ENCODE measurements around the gene PLAC1.

The PLAC1 gene

GRCh38 chrX:134670134-134670924 lies 12.1 kb upstream of the PLAC1 start:
- peak; percentile 70 to 96 for DNase-seq

- no peak for DNase-seq
Observed at GRCh38 chrX:134669378-134670098, 11.3 kb upstream of the PLAC1 start.

- no peak for DNase-seq
Observed at GRCh38 chrX:134664202-134664601, 5.9 kb upstream of the PLAC1 start.

- no peak for DNase-seq
Observed at GRCh38 chrX:134661295-134661694, 3.0 kb upstream of the PLAC1 start.

GRCh38 chrX:134660627-134661026 lies 2.4 kb upstream of the PLAC1 start:
- no peak for DNase-seq

GRCh38 chrX:134659761-134660160 lies 1.5 kb upstream of the PLAC1 start:
- DNase-seq = no peak

GRCh38 chrX:134658760-134659023 lies 421 bp upstream of the PLAC1 start:
- DNase-seq = peak in 1 of 2 experiments; percentile 37

- no peak for DNase-seq
Observed at GRCh38 chrX:134654398-134655012, 3.8 kb downstream of the PLAC1 start.

GRCh38 chrX:134653835-134654234 lies 4.4 kb downstream of the PLAC1 start:
- peak in 1 of 2 experiments; percentile 78 for DNase-seq

GRCh38 chrX:134650701-134651100 lies 7.6 kb downstream of the PLAC1 start:
- no peak for DNase-seq

- DNase-seq = no peak
Observed at GRCh38 chrX:134649770-134650169, 8.5 kb downstream of the PLAC1 start.

GRCh38 chrX:134647477-134647877 lies 10.8 kb downstream of the PLAC1 start:
- no peak for DNase-seq

GRCh38 chrX:134646691-134647090 lies 11.6 kb downstream of the PLAC1 start:
- no peak for DNase-seq

- DNase-seq = no peak
Observed at GRCh38 chrX:134645936-134646543, 12.2 kb downstream of the PLAC1 start.

- DNase-seq = no peak
Observed at GRCh38 chrX:134642386-134642785, 15.9 kb downstream of the PLAC1 start.

- DNase-seq = no peak
Observed at GRCh38 chrX:134641346-134641745, 16.9 kb downstream of the PLAC1 start.

GRCh38 chrX:134640914-134641313 lies 17.4 kb downstream of the PLAC1 start:
- DNase-seq = no peak

- DNase-seq = peak; percentile 89 to 96
Observed at GRCh38 chrX:134636851-134637250, 21.4 kb downstream of the PLAC1 start.

GRCh38 chrX:134634691-134635090 lies 23.6 kb downstream of the PLAC1 start:
- no peak for DNase-seq

- no peak for DNase-seq
Observed at GRCh38 chrX:134633832-134634231, 24.4 kb downstream of the PLAC1 start.

GRCh38 chrX:134633394-134633793 lies 24.9 kb downstream of the PLAC1 start:
- DNase-seq = no peak

GRCh38 chrX:134632355-134632754 lies 25.9 kb downstream of the PLAC1 start:
- peak in 1 of 2 experiments; percentile 41 for DNase-seq
